DND-41 (cell line): ENCODE results near the gene ITGA7.

Experiments
- EZH2 ChIP-seq: IDR thresholded peaks from 3 replicates; pipeline ENCODE4 v1.6.1; 2012; ENCODE audit warnings: borderline replicate concordance, low read depth, mild to moderate bottlenecking, moderate library complexity, low read length, inconsistent platforms; ENCODE audit not compliant: severe bottlenecking
- TF ChIP-seq, protein P1 (sequence below): IDR thresholded peaks from 2 replicates; pipeline ENCODE4 v1.5.1; 2012; ENCODE audit warnings: borderline replicate concordance, low read length, moderate library complexity, mild to moderate bottlenecking; ENCODE audit not compliant: poor library complexity, severe bottlenecking; ENCODE audit errors: extremely low read depth

GRCh38 chr12:55721601-55722213 is 14.0 kb upstream of the ITGA7 start:
- TF ChIP-seq, protein P1, sequence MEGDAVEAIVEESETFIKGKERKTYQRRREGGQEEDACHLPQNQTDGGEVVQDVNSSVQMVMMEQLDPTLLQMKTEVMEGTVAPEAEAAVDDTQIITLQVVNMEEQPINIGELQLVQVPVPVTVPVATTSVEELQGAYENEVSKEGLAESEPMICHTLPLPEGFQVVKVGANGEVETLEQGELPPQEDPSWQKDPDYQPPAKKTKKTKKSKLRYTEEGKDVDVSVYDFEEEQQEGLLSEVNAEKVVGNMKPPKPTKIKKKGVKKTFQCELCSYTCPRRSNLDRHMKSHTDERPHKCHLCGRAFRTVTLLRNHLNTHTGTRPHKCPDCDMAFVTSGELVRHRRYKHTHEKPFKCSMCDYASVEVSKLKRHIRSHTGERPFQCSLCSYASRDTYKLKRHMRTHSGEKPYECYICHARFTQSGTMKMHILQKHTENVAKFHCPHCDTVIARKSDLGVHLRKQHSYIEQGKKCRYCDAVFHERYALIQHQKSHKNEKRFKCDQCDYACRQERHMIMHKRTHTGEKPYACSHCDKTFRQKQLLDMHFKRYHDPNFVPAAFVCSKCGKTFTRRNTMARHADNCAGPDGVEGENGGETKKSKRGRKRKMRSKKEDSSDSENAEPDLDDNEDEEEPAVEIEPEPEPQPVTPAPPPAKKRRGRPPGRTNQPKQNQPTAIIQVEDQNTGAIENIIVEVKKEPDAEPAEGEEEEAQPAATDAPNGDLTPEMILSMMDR = no peak
- no peak for TF ChIP-seq EZH2
